GM12891 (cell line): ENCODE data around the gene TGFA.

Experiments
- DNase-seq: peaks from one replicate; pipeline ENCODE4 v3.0.0; 2011; ENCODE audit warnings: low spot score; ENCODE audit not compliant: insufficient read length
- FAIRE-seq: peaks from 2 replicates; lab custom pipeline; 2011; peaks lifted over from hg19 to GRCh38; lab: Jason Lieb, UNC
- PAX5 ChIP-seq: IDR thresholded peaks from 2 replicates; pipeline ENCODE4 v1.6.1; 2011; ENCODE audit warnings: low read length, moderate library complexity, mild to moderate bottlenecking; ENCODE audit not compliant: insufficient read depth, severe bottlenecking
- POLR2A ChIP-seq: IDR thresholded peaks from 2 replicates; pipeline ENCODE4 v1.6.1; 2011; ENCODE audit warnings: low read depth, low read length, control low read depth
- POLR2AphosphoS5 ChIP-seq: IDR thresholded peaks from 2 replicates; pipeline ENCODE4 v1.6.1; 2011; ENCODE audit warnings: low read depth, low read length, control low read depth
- POU2F2 ChIP-seq: IDR thresholded peaks from 2 replicates; pipeline ENCODE4 v1.6.1; 2011; ENCODE audit warnings: low read depth, mild to moderate bottlenecking, control low read depth, low read length, moderate library complexity
- SPI1 ChIP-seq: IDR thresholded peaks from 2 replicates; pipeline ENCODE4 v1.6.1; 2011; ENCODE audit warnings: low read depth, low read length, control low read depth
- TAF1 ChIP-seq: IDR thresholded peaks from 2 replicates; pipeline ENCODE4 v1.6.1; 2011; ENCODE audit warnings: low read depth, low read length, control low read depth

The TGFA gene

DNA sequence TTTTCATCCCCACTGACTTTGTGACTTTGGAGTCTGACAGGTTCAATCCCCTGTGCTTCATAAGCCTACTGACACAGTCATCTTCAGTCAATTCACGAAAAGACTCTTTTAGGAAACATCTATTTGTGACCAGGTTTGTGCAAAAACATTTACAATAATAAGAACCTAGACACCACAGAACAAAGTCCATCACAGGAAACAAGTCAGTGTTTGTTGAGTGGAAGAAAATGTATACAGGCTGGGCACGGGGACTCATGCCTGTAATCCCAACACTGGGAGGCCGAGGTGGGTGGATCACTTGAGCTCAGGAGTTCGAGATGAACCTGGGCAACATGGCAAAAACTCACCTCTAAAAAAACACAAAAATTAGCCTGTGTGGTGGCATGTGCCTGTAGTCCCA lies 49.7 kb downstream of the TGFA start:
- TF ChIP-seq POLR2AphosphoS5 (no peak), PAX5 (no peak), TAF1 (no peak), SPI1 (no peak), POU2F2 (no peak), POLR2A (no peak)
- FAIRE-seq: no peak
- DNase-seq: no peak

GRCh38 chr2:70501728-70502127 lies 51.9 kb downstream of the TGFA start:
- TF ChIP-seq POU2F2 (no peak), TAF1 (no peak), PAX5 (no peak), POLR2A (no peak), SPI1 (no peak), POLR2AphosphoS5 (no peak)
- no peak for FAIRE-seq
- no peak for DNase-seq

DNA sequence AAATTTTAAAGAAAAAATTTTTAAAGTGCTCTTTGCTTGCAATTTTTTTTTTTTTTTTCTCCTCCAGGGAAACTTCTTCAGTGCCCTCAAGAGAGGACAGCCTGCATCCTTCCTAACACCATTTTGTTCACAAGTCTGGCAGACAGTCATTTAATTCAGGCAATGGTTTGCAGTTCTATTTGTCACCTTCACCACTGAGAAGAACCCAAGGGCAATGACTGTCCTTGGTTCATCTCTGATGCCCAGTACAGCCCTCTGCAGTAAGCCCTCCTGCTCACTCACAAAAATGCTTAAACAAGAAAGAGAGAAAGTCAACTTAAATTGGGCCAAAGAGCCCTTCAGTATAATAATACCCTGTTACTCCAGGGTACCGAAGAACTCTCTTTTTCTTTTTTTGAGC lies 52.4 kb downstream of the TGFA start:
- FAIRE-seq: no peak
- TF ChIP-seq POLR2AphosphoS5 (no peak), POLR2A (no peak), SPI1 (no peak), TAF1 (no peak), PAX5 (no peak), POU2F2 (no peak)
- DNase-seq: no peak

DNA sequence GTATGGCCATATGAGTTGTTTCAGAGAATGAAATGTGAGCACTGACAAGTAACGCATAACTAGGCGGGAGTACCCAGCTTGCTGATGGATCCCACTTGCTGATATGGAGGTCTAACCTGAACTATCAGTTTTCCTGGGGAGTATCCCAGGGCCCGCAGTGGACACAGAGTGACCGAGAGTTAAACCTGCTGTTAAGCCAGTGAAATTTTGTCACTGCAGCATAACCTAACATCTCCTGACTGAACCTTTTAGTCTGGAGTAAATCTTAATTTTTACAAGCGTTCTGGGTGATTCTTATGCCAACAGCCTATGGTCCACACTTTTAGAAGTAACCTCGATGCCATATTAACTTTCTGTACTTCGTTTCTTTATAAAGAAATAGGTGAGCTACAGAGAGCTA lies 54.4 kb downstream of the TGFA start:
- no peak for DNase-seq
- no peak for FAIRE-seq
- TF ChIP-seq POLR2AphosphoS5: no peak
- TF ChIP-seq PAX5: no peak
- TF ChIP-seq POLR2A: no peak
- TF ChIP-seq TAF1: no peak
- TF ChIP-seq SPI1: no peak
- TF ChIP-seq POU2F2: no peak

- FAIRE-seq: no peak
- no peak for DNase-seq
- no peak for TF ChIP-seq POU2F2
- no peak for TF ChIP-seq PAX5
Measured at GRCh38 chr2:70498528-70498927, 55.1 kb downstream of the TGFA start.

DNA sequence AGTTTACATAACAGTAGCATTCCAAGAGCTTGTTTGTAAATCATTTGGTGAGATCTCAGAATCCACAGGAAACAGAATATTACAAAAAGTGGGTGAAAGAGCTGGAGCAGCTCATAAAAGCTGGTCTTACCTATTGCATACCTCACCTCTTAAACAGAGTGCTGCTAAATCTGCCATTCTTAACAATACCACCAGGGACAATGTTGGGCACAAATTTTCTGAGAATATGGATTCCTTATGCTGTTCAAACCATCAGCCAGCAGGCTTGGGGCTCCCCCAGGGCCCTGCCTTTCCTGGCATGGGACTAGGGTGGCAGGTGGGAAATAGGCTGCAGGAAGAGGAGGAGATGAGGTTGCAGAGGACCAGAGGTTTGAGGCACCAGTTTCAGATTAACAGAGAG lies 55.6 kb downstream of the TGFA start:
- DNase-seq (no peak), FAIRE-seq (no peak)
- TF ChIP-seq POLR2AphosphoS5: no peak
- no peak for TF ChIP-seq POU2F2
- TF ChIP-seq TAF1: no peak
- no peak for TF ChIP-seq SPI1
- TF ChIP-seq POLR2A: no peak
- TF ChIP-seq PAX5: no peak

- no peak for DNase-seq
- TF ChIP-seq TAF1 (no peak), SPI1 (no peak), POU2F2 (no peak), POLR2A (no peak), POLR2AphosphoS5 (no peak), PAX5 (no peak)
- FAIRE-seq: no peak
Measured at GRCh38 chr2:70496819-70497218, 56.8 kb downstream of the TGFA start.

DNA sequence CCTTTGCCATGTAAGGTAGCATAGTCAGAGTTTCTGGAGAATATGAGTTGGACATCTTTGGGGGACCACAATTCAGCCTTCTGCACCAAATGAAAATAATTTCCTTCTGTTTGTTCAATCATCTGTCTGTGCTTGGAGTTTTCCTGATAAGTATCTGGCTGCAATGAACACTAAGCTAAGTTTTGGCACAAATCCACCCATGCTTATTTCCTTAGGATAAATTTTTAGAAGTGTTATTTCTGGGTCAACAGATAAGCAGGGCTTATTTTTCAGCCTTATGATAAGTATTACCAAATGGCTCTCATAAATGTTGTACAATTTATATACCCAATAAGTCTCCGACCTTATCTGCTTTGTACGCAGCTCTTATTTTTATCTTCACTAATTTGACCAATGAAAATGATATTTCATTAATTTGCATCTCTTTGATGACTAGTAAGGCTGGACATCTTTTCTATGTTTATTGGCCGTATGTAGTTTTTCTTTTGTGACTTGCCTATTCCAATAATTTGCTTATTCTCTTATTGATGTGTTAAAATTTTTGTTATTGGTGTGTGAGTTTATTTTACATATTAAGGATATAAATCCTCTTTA lies 59.2 kb downstream of the TGFA start:
- DNase-seq (no peak), FAIRE-seq (no peak)
- TF ChIP-seq POLR2AphosphoS5 (no peak), POU2F2 (no peak), TAF1 (no peak), SPI1 (no peak), POLR2A (no peak), PAX5 (no peak)

DNA sequence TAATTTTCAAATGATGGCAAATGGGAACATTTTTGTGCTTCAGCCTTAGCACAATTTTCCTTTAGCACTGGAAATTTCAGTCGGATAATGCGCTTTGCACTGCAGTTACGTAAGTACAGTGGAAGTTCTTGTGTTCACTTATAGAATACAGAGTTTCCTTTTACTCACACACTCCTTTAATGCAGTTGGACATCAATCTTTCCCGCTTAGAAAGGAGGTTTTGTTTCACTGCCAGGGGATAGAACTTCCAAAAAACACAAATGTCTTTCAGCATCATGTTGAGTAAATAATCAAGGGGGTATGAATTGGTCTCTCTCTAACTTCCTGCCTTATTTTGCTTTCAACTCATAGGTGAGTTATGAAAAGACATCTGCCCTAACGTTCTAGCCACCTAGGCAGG lies 63.2 kb downstream of the TGFA start:
- TF ChIP-seq POLR2AphosphoS5: no peak
- no peak for TF ChIP-seq POLR2A
- TF ChIP-seq TAF1: no peak
- TF ChIP-seq POU2F2: no peak
- no peak for TF ChIP-seq PAX5
- no peak for TF ChIP-seq SPI1
- FAIRE-seq: no peak
- DNase-seq: no peak

GRCh38 chr2:70489165-70489564 lies 64.5 kb downstream of the TGFA start:
- DNase-seq (no peak), FAIRE-seq (no peak)
- TF ChIP-seq POLR2AphosphoS5: no peak
- no peak for TF ChIP-seq POU2F2
- TF ChIP-seq TAF1: no peak
- TF ChIP-seq POLR2A: no peak
